Measurements from ENCODE around the gene PAOX. TPM values are rescaled to one million over a fixed set of nuclear protein-coding genes. Genes with fewer than 3 reads are reported as not detected.
"Not testable (repeated sequence)": the region's sequence is repeated elsewhere in the genome, so short reads cannot be mapped to it uniquely, and the experiment has no call there.

Gene PAOX
- polyA plus RNA-seq, 2 donors, result 11.5 to 16.1 TPM

- not testable (repeated sequence) for H3K27ac ChIP-seq (ENCODE audit: low read depth in 2 of 2, low read length in 1 of 2)
- 20 to 29% methylated on average over 9 to 17 of the region's 37 CpGs for WGBS, 2 donors
Observed at GRCh38 chr10:133424601-133425000, 45.5 kb downstream of the PAOX start, which contains the start of gene SPRN. Gene SPRN, minus strand, starts transcription at chr10:133424625. Its CDS starts 944 bp downstream, at chr10:133423681.

GRCh38 chr10:133429571-133429970 is 50.5 kb downstream of the PAOX start:
- H3K9me3 ChIP-seq (ENCODE audit: control insufficient read depth in 2 of 2, insufficient read depth in 1 of 2, low read depth in 1 of 2, low read length in 1 of 2); H3K27me3 ChIP-seq (ENCODE audit: control insufficient read depth in 1 of 2, insufficient read depth in 2 of 2, low read length in 2 of 2); H3K36me3 ChIP-seq (ENCODE audit: control insufficient read depth in 2 of 2, insufficient read depth in 2 of 2, low read length in 1 of 2); H3K4me1 ChIP-seq (ENCODE audit: control insufficient read depth in 2 of 2, insufficient read depth in 2 of 2, low read length in 1 of 2); H3K4me3 ChIP-seq (ENCODE audit: low read depth in 1 of 2, low read length in 2 of 2); H3K27ac ChIP-seq (ENCODE audit: low read depth in 2 of 2, low read length in 1 of 2): not testable (repeated sequence)
- 48 to 82% methylated on average over 3 to 4 of the region's 4 CpGs for WGBS, 2 donors

More at GRCh38 chr10:133424601-133425000, 45.5 kb downstream of the PAOX start, which contains the start of gene SPRN:
- not testable (repeated sequence) for H3K9me3 ChIP-seq (ENCODE audit: control insufficient read depth in 2 of 2, insufficient read depth in 1 of 2, low read depth in 1 of 2, low read length in 1 of 2); H3K4me1 ChIP-seq (ENCODE audit: control insufficient read depth in 2 of 2, insufficient read depth in 2 of 2, low read length in 1 of 2); H3K27me3 ChIP-seq (ENCODE audit: control insufficient read depth in 1 of 2, insufficient read depth in 2 of 2, low read length in 2 of 2)
- H3K4me3 ChIP-seq (ENCODE audit: low read depth in 1 of 2, low read length in 2 of 2), result peak within 1 kb of the TSS in 1 of 2 donors; percentile 9
- H3K36me3 ChIP-seq (ENCODE audit: control insufficient read depth in 2 of 2, insufficient read depth in 2 of 2, low read length in 1 of 2), result peaks cover 0 to 14% of the 10 kb centered on the region in 2 donors

GRCh38 chr10:133431888-133432613 is 53.0 kb downstream of the PAOX start:
- H3K9me3 ChIP-seq (ENCODE audit: control insufficient read depth in 2 of 2, insufficient read depth in 1 of 2, low read depth in 1 of 2, low read length in 1 of 2); H3K27ac ChIP-seq (ENCODE audit: low read depth in 2 of 2, low read length in 1 of 2); H3K4me1 ChIP-seq (ENCODE audit: control insufficient read depth in 2 of 2, insufficient read depth in 2 of 2, low read length in 1 of 2); H3K4me3 ChIP-seq (ENCODE audit: low read depth in 1 of 2, low read length in 2 of 2); H3K36me3 ChIP-seq (ENCODE audit: control insufficient read depth in 2 of 2, insufficient read depth in 2 of 2, low read length in 1 of 2); H3K27me3 ChIP-seq (ENCODE audit: control insufficient read depth in 1 of 2, insufficient read depth in 2 of 2, low read length in 2 of 2): not testable (repeated sequence)
- 68 to 72% methylated on average over 5 to 6 of the region's 9 CpGs for WGBS, 2 donors

GRCh38 chr10:133432789-133433188 is 53.7 kb downstream of the PAOX start:
- H3K4me1 ChIP-seq (ENCODE audit: control insufficient read depth in 2 of 2, insufficient read depth in 2 of 2, low read length in 1 of 2); H3K27me3 ChIP-seq (ENCODE audit: control insufficient read depth in 1 of 2, insufficient read depth in 2 of 2, low read length in 2 of 2); H3K4me3 ChIP-seq (ENCODE audit: low read depth in 1 of 2, low read length in 2 of 2); H3K27ac ChIP-seq (ENCODE audit: low read depth in 2 of 2, low read length in 1 of 2); H3K9me3 ChIP-seq (ENCODE audit: control insufficient read depth in 2 of 2, insufficient read depth in 1 of 2, low read depth in 1 of 2, low read length in 1 of 2); H3K36me3 ChIP-seq (ENCODE audit: control insufficient read depth in 2 of 2, insufficient read depth in 2 of 2, low read length in 1 of 2): not testable (repeated sequence)
- 61% methylated on average over 3 of the region's 25 CpGs; no CpG with 5 or more reads in 1 of the 2 donors for WGBS, 2 donors

- 73 to 78% methylated on average over 11 of the region's 11 CpGs for WGBS, 2 donors
- no peaks in the 10 kb centered on the region for H3K27me3 ChIP-seq (ENCODE audit: control insufficient read depth in 1 of 2, insufficient read depth in 2 of 2, low read length in 2 of 2)
- no peaks in the 10 kb centered on the region for H3K9me3 ChIP-seq (ENCODE audit: control insufficient read depth in 2 of 2, insufficient read depth in 1 of 2, low read depth in 1 of 2, low read length in 1 of 2)
- peaks cover 0 to 5% of the 10 kb centered on the region in 2 donors for H3K4me1 ChIP-seq (ENCODE audit: control insufficient read depth in 2 of 2, insufficient read depth in 2 of 2, low read length in 1 of 2)
- no peak overlapping the region for H3K27ac ChIP-seq (ENCODE audit: low read depth in 2 of 2, low read length in 1 of 2)
- no peak overlapping the region for H3K4me3 ChIP-seq (ENCODE audit: low read depth in 1 of 2, low read length in 2 of 2)
- H3K36me3 ChIP-seq (ENCODE audit: control insufficient read depth in 2 of 2, insufficient read depth in 2 of 2, low read length in 1 of 2), result no peaks in the 10 kb centered on the region
Observed at GRCh38 chr10:133438711-133439273, 59.7 kb downstream of the PAOX start.

GRCh38 chr10:133439517-133440461 is 60.7 kb downstream of the PAOX start:
- no peaks in the 10 kb centered on the region for H3K9me3 ChIP-seq (ENCODE audit: control insufficient read depth in 2 of 2, insufficient read depth in 1 of 2, low read depth in 1 of 2, low read length in 1 of 2)
- H3K4me3 ChIP-seq (ENCODE audit: low read depth in 1 of 2, low read length in 2 of 2), result no peak overlapping the region
- H3K27ac ChIP-seq (ENCODE audit: low read depth in 2 of 2, low read length in 1 of 2), result no peak overlapping the region
- H3K36me3 ChIP-seq (ENCODE audit: control insufficient read depth in 2 of 2, insufficient read depth in 2 of 2, low read length in 1 of 2), result no peaks in the 10 kb centered on the region
- H3K27me3 ChIP-seq (ENCODE audit: control insufficient read depth in 1 of 2, insufficient read depth in 2 of 2, low read length in 2 of 2), result no peaks in the 10 kb centered on the region
- peaks cover 0 to 5% of the 10 kb centered on the region in 2 donors for H3K4me1 ChIP-seq (ENCODE audit: control insufficient read depth in 2 of 2, insufficient read depth in 2 of 2, low read length in 1 of 2)
- WGBS, 2 donors, result 91 to 94% methylated on average over 25 of the region's 25 CpGs

GRCh38 chr10:133440633-133441285 is 61.7 kb downstream of the PAOX start:
- no peaks in the 10 kb centered on the region for H3K27me3 ChIP-seq (ENCODE audit: control insufficient read depth in 1 of 2, insufficient read depth in 2 of 2, low read length in 2 of 2)
- no peak overlapping the region for H3K27ac ChIP-seq (ENCODE audit: low read depth in 2 of 2, low read length in 1 of 2)
- 96% methylated on average over 18 of the region's 18 CpGs for WGBS, 2 donors

More at GRCh38 chr10:133440633-133441285, 61.7 kb downstream of the PAOX start:
- Histone ChIP-seq H3K9me3 (ENCODE audit: control insufficient read depth in 2 of 2, insufficient read depth in 1 of 2, low read depth in 1 of 2, low read length in 1 of 2) (peaks cover 0 to 7% of the 10 kb centered on the region in 2 donors), H3K4me3 (ENCODE audit: low read depth in 1 of 2, low read length in 2 of 2) (no peak overlapping the region), H3K4me1 (ENCODE audit: control insufficient read depth in 2 of 2, insufficient read depth in 2 of 2, low read length in 1 of 2) (peaks cover 0 to 5% of the 10 kb centered on the region in 2 donors), H3K36me3 (ENCODE audit: control insufficient read depth in 2 of 2, insufficient read depth in 2 of 2, low read length in 1 of 2) (no peaks in the 10 kb centered on the region)
